Activated naive CD8-positive, alpha-beta T cell treated with anti-CD3 and anti-CD28 coated beads for 36 hours (primary cell): ENCODE measurements around the gene ATG2B. TPM values are rescaled to one million over a fixed set of nuclear protein-coding genes. Genes with fewer than 3 reads are reported as not detected.

ENCODE experiments used
- DNase-seq: peaks from one replicate; pipeline ENCODE4 v3.0.0; 2021
- H3K27ac Mint-ChIP-seq: one replicate; pipeline ENCODE4 v1.8.0; 2022; ENCODE audit warnings: mild to moderate bottlenecking, moderate library complexity, mixed read lengths
- H3K27me3 Mint-ChIP-seq: one replicate; pipeline ENCODE4 v1.8.0; 2022; ENCODE audit warnings: mild to moderate bottlenecking, mixed read lengths
- H3K36me3 Mint-ChIP-seq: one replicate; pipeline ENCODE4 v1.8.0; 2021; ENCODE audit warnings: mild to moderate bottlenecking, mixed read lengths
- H3K4me1 Mint-ChIP-seq: one replicate; pipeline ENCODE4 v1.8.0; 2021; ENCODE audit warnings: mixed read lengths
- H3K4me3 Mint-ChIP-seq: one replicate; pipeline ENCODE4 v1.8.0; 2022; ENCODE audit warnings: mild to moderate bottlenecking, moderate library complexity, mixed read lengths
- H3K9me3 Mint-ChIP-seq: one replicate; pipeline ENCODE4 v1.8.0; 2022; ENCODE audit warnings: mixed read lengths
- total RNA-seq, 2 experiments: library from RNA; stranded (reverse); gene quantifications; one replicate each; pipeline ENCODE4 v1.2.3, GENCODE V29; 2021

The ATG2B gene
- total RNA-seq, 2 experiments from 2014 or later, result 15.3 to 15.9 TPM

DNA sequence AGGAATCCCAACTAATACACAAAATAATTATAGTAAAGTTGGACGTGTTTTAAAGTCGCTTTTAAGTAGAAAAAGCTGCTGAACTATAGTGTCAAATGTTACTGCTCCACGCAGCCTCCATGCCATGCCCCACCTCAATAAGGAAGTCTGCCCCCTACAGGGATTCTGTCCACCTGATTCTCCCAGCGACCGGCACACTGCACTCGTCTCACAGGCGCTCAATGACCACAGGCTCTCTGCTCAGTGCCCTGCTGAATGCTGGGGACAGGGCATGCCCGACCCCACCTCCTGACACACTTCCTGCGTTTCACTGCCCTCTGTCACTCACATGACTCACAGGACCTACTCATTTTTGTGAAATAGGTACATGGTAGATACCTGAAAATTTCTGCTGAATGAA is 58.2 kb downstream of the ATG2B start:
- H3K36me3 Mint-ChIP-seq, result peaks cover 11% of the 10 kb centered on the region
- H3K27ac Mint-ChIP-seq, result no peak overlapping the region
- no peaks in the 10 kb centered on the region for H3K4me1 Mint-ChIP-seq
- no peak for DNase-seq
- no peak overlapping the region for H3K4me3 Mint-ChIP-seq
- no peaks in the 10 kb centered on the region for H3K27me3 Mint-ChIP-seq
- no peaks in the 10 kb centered on the region for H3K9me3 Mint-ChIP-seq

DNA sequence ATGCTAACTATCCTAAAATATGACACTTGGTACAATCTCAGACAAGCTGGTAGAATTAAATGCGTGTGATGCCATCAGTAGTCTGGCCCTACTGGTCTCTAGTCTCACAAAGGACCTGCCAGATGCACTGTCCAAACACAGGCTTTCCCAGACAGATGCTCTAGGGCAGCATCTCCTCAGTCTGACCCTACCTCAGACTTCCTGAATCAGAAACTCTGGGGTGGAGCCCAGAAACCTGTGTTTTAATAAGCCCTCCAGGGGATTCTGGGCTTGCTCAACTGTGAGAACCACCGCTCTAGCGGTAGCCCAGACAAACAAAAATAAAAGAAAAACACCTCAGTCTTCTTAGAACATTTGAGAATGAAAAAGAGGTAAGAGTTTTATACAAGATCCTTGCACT is 59.2 kb downstream of the ATG2B start:
- H3K9me3 Mint-ChIP-seq, result no peaks in the 10 kb centered on the region
- H3K27ac Mint-ChIP-seq, result no peak overlapping the region
- H3K4me3 Mint-ChIP-seq, result no peak overlapping the region
- DNase-seq, result no peak
- H3K4me1 Mint-ChIP-seq, result no peaks in the 10 kb centered on the region
- no peaks in the 10 kb centered on the region for H3K27me3 Mint-ChIP-seq
- peaks cover 9% of the 10 kb centered on the region for H3K36me3 Mint-ChIP-seq

DNA sequence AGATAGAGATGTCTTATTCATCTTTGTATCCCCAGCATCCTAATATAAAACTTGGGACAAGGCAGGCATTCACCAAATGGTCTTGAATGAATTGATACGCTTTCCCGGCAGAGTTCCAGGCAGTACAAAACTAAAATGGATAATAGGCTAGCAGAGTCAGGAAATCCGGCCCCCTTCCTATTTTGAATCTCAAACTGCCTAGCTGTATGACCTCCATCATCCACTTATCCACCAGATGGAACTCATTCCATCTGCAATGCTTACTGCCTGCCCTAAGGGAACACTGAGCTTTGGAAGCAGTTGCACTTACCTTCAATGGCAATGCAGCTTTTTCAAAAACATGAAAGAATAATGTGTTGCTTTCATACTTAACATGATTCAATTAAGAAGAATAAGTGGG is 63.7 kb downstream of the ATG2B start:
- no peak overlapping the region for H3K4me3 Mint-ChIP-seq
- H3K27ac Mint-ChIP-seq, result no peak overlapping the region
- H3K27me3 Mint-ChIP-seq, result no peaks in the 10 kb centered on the region
- H3K4me1 Mint-ChIP-seq, result no peaks in the 10 kb centered on the region
- peaks cover 1% of the 10 kb centered on the region for H3K36me3 Mint-ChIP-seq
- no peak for DNase-seq
- no peaks in the 10 kb centered on the region for H3K9me3 Mint-ChIP-seq

DNA sequence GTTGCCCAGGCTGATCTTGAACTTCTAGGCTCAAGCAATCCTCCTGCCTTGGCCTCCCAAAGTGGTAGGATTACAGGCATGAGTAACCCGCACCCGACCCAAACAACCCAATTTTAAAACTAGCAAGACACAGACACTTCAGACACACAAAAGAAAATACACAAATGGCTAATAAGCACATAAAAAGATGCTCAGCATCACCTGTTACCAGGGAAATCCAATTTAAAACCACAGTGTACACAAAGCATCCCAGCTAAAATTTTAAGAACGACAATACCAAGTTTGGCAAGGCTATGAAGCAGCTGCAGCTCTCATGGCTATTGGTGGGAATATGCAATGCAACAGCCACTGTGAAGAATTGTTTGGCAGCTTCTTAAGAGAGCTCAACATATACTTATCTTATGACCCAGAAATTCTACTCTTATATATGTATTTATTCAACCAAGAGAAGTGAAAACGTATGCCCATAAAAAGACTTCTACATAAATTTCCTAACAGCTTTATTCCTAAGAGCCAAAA is 65.1 kb downstream of the ATG2B start:
- Mint-ChIP-seq H3K4me1 (no peaks in the 10 kb centered on the region), H3K27ac (no peak overlapping the region), H3K36me3 (peaks cover 1% of the 10 kb centered on the region)

DNA sequence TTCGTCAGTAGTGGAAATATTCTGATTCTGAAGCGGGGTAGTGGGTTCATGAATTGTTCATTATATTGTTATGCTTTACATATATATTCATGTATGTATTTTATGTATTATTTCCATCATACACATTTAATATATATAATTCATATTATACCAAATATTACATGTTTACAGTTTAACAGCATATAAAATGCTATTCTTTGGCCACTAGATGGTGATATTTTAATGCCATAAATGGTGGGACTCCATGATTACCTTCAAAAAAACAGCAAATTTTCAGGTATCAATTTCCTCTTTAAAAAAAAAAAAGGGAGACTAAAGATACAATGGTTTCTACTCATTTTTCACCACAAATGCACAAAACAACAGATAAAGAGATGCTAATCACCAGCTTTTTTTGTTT is 66.1 kb downstream of the ATG2B start:
- no peak overlapping the region for H3K4me3 Mint-ChIP-seq
- DNase-seq, result no peak
- no peaks in the 10 kb centered on the region for H3K27me3 Mint-ChIP-seq
- peaks cover 1% of the 10 kb centered on the region for H3K36me3 Mint-ChIP-seq
- H3K27ac Mint-ChIP-seq, result no peak overlapping the region
- H3K9me3 Mint-ChIP-seq, result no peaks in the 10 kb centered on the region
- H3K4me1 Mint-ChIP-seq, result no peaks in the 10 kb centered on the region

More for the DNA sequence above, 65.1 kb downstream of the ATG2B start:
- Mint-ChIP-seq H3K27me3 (no peaks in the 10 kb centered on the region), H3K9me3 (no peaks in the 10 kb centered on the region), H3K4me3 (no peak overlapping the region)
- DNase-seq, result no peak

DNA sequence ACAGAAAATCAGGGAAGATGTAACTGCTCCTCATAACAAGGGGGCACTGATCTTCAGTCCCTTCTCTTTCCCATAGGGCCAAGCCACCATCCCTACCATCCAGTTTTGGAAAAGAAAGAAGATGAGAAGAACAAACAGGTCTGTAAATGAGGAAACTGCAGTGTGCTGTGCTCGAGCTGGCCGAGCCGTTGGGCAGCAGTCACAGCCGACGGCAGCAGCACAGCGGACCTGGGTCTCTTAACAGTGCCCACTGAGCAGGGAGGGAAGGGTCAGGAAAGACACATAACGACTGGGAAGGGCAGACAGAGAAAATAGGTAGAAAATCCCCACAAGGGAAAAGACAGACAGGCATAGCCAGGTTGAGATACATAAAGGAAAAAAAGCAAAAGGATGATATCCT is 68.9 kb downstream of the ATG2B start:
- no peak for DNase-seq
- Mint-ChIP-seq H3K4me1 (no peaks in the 10 kb centered on the region), H3K4me3 (no peak overlapping the region), H3K36me3 (no peaks in the 10 kb centered on the region), H3K27ac (no peak overlapping the region), H3K27me3 (no peaks in the 10 kb centered on the region), H3K9me3 (no peaks in the 10 kb centered on the region)

DNA sequence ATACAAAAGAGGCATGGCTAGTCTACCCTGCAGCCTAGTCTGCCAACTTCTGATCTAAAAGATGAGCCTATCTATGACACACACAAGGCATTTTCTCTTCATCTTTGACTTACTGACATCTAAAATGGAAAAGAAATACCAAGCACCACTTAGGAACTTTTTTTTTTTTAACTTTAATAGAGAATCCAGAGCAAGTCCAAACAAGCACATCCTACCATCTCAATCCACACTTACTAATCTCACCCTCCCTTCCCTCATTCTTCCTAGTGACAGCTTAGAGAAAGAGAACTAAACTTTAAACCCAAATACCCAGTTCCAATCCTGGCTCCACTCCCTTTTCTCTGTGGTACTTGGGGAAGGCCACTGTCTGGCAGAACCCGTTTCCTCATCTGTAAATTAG is 75.3 kb downstream of the ATG2B start:
- H3K36me3 Mint-ChIP-seq, result peaks cover 7% of the 10 kb centered on the region
- H3K27me3 Mint-ChIP-seq, result no peaks in the 10 kb centered on the region
- H3K4me1 Mint-ChIP-seq, result no peaks in the 10 kb centered on the region
- H3K4me3 Mint-ChIP-seq, result no peak overlapping the region
- no peak for DNase-seq
- no peaks in the 10 kb centered on the region for H3K9me3 Mint-ChIP-seq
- no peak overlapping the region for H3K27ac Mint-ChIP-seq

DNA sequence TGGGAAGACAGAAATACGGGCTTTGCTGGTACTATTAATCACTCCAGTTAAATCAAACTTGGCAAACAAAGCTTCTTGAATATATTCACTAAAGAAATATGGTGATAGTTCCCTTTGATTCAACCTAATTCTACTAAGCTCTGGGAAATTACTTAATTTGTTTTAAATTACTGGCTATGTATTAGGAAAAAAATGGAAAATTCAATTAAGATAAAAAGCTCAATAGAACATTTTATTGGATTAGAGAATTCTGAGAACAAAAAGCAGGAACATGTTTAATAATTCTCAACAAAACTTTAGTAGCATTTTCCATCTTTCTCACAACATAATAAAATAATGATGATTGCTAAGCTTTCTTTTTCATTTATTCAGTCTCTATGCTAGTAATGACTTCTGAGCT is 76.9 kb downstream of the ATG2B start:
- Mint-ChIP-seq H3K36me3 (peaks cover 7% of the 10 kb centered on the region), H3K27me3 (no peaks in the 10 kb centered on the region), H3K27ac (no peak overlapping the region), H3K4me3 (no peak overlapping the region), H3K4me1 (no peaks in the 10 kb centered on the region), H3K9me3 (no peaks in the 10 kb centered on the region)
- no peak for DNase-seq

DNA sequence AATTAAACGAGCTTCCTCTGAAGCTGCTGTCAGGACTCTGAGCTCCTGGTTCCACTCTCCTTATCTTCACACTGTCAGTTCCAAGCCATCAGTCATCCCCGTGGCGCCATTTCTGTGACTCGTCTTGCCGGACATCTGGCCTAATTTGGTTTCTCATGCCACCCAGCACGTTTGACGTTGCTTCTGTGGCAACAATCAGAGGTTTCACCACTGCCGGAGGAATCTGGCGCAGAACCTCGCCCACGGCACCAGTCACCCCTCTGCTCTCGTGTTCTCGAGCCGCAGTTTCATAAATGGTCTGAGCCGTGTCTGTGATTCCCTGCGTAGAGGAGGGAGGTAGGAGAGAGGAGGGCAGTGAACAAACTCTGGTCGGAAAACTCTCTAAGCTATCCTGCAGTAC is 77.5 kb downstream of the ATG2B start:
- Mint-ChIP-seq H3K4me1 (no peaks in the 10 kb centered on the region), H3K4me3 (no peak overlapping the region), H3K36me3 (peaks cover 7% of the 10 kb centered on the region), H3K27me3 (no peaks in the 10 kb centered on the region), H3K27ac (no peak overlapping the region), H3K9me3 (no peaks in the 10 kb centered on the region)
- no peak for DNase-seq

DNA sequence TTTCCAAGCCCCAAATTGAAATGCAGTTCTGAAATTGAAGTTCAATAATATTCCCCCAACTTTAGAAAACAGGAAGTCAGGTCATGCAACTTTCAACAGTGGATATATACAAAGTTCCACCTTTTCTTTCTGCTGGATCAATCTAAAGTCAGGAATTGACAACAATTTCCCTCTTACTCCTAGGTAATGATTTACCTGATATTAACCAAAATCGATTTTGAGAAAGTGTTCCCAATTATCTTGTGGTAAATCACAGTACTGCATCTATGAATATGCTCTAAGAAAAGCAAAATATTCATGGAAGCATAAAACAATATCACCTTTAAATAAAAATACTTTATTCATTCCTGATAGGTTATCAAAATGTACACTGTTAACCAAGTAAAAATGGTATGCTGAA is 78.7 kb downstream of the ATG2B start:
- H3K36me3 Mint-ChIP-seq, result peaks cover 9% of the 10 kb centered on the region

DNA sequence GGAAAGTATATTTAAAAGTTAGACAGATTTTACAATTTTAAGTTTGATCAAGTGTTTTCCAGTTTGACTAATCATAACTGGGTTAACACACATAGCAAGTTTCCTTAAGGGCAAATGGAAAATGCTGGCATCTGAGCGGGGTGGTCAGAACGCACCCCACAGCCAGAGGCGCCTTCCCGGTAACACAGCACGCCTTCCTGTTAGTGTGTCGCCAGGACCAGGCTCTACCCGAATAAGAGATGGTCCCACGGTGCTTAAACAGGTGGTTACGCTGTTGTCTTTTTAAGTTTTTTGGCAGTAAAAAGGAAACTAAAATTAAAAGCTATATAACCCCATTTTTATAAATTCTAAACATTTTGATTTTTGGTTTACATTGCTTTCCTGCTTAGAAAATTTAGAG is 79.1 kb downstream of the ATG2B start:
- no peaks in the 10 kb centered on the region for H3K4me1 Mint-ChIP-seq
- no peaks in the 10 kb centered on the region for H3K9me3 Mint-ChIP-seq
- H3K4me3 Mint-ChIP-seq, result no peak overlapping the region
- no peak overlapping the region for H3K27ac Mint-ChIP-seq
- peaks cover 13% of the 10 kb centered on the region for H3K36me3 Mint-ChIP-seq
- H3K27me3 Mint-ChIP-seq, result no peaks in the 10 kb centered on the region
- DNase-seq, result no peak

More for the DNA sequence above, 78.7 kb downstream of the ATG2B start:
- DNase-seq, result no peak
- no peaks in the 10 kb centered on the region for H3K9me3 Mint-ChIP-seq
- H3K27me3 Mint-ChIP-seq, result no peaks in the 10 kb centered on the region
- H3K4me3 Mint-ChIP-seq, result no peak overlapping the region
- H3K4me1 Mint-ChIP-seq, result no peaks in the 10 kb centered on the region
- H3K27ac Mint-ChIP-seq, result no peak overlapping the region

DNA sequence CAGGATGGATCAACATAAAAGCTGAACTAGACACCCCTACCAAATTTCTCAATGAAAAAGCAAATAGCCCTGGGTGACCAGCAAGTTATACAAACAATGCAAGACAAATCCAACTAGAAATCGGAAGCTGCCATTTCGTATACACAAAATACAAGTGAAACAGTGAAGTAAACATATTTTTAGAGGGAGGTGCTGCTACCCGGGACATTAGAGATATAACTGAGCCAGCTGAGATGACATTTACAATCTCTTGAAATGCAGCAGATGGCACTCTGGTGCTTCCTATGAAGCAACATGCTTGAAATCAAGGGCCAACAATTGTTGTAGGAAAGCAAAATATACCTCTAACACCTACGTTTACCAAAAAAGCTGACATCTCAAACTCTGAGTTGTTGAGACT is 81.7 kb downstream of the ATG2B start:
- H3K27me3 Mint-ChIP-seq, result no peaks in the 10 kb centered on the region
- H3K36me3 Mint-ChIP-seq, result peaks cover 8% of the 10 kb centered on the region
- H3K4me3 Mint-ChIP-seq, result no peak overlapping the region
- peaks cover 7% of the 10 kb centered on the region for H3K9me3 Mint-ChIP-seq
- no peak overlapping the region for H3K27ac Mint-ChIP-seq
- DNase-seq, result no peak
- H3K4me1 Mint-ChIP-seq, result no peaks in the 10 kb centered on the region

DNA sequence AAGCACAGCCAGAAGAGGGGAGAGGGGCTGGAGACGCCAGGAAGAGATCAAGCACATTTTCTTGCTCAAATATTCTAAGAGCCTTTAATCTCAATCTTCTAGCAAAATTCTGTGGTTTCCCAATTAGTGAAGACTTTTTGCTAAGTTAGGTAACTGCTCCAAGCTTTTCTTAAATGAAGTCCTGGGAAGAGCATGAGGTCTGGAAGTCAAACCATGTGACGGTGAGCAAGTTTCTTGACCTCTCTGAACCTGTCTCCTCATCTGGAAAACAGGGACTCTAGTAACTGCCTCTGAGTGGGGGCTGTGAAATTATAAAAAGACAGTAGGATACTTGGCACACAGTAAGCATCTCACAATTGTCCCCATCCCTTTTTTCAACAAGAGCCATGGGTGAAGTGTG is 83.0 kb downstream of the ATG2B start:
- no peak for DNase-seq
- no peaks in the 10 kb centered on the region for H3K27me3 Mint-ChIP-seq
- peaks cover 7% of the 10 kb centered on the region for H3K9me3 Mint-ChIP-seq
- H3K4me3 Mint-ChIP-seq, result no peak overlapping the region
- H3K36me3 Mint-ChIP-seq, result peaks cover 5% of the 10 kb centered on the region
- H3K27ac Mint-ChIP-seq, result no peak overlapping the region
- peaks cover 3% of the 10 kb centered on the region for H3K4me1 Mint-ChIP-seq

DNA sequence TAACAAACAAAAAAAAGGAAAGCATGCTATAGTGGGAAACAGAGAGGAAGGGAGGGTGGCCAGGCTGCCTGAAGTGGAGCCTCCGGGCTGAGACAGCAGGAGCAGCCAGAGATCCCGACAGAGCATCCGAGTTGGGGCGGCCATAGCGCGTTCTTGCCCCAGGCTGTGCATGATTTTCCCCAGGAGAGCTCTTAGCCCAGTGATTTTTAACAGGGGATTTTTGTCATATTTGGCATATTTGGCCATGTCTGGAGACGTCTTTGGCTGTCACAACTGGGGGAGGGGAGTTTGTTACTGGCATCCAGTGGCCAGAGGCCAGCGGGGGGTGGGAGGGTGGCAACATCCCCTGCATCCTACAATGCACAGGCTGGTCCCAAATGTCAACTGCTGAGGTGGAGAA is 83.6 kb downstream of the ATG2B start:
- peaks cover 7% of the 10 kb centered on the region for H3K9me3 Mint-ChIP-seq
- peaks cover 5% of the 10 kb centered on the region for H3K36me3 Mint-ChIP-seq
- no peak overlapping the region for H3K4me3 Mint-ChIP-seq
- H3K27ac Mint-ChIP-seq, result no peak overlapping the region
- H3K4me1 Mint-ChIP-seq, result peaks cover 3% of the 10 kb centered on the region
- H3K27me3 Mint-ChIP-seq, result no peaks in the 10 kb centered on the region
- DNase-seq, result no peak

DNA sequence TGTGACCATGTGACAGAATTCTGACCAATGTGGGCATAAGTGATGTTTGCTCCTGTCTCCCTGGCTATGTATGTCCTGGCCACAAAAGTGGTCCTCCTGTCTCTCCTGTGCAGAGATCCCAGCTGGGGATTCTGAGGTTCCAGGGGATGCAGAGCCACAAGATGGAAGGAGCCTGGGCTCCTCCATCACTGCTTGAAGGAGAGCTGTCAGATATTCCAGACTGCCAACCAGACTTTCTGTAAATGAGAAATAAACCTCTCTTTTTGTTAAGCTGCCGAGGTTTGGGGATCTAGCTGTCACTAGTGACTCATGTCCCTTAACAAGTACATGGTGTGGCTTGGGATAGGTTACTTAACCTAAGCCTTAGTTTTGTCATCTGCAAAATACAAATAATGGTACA is 85.3 kb downstream of the ATG2B start:
- Mint-ChIP-seq H3K4me3 (no peak overlapping the region), H3K9me3 (peaks cover 7% of the 10 kb centered on the region), H3K36me3 (peaks cover 5% of the 10 kb centered on the region), H3K4me1 (peaks cover 3% of the 10 kb centered on the region), H3K27ac (no peak overlapping the region), H3K27me3 (no peaks in the 10 kb centered on the region)
- DNase-seq, result no peak

DNA sequence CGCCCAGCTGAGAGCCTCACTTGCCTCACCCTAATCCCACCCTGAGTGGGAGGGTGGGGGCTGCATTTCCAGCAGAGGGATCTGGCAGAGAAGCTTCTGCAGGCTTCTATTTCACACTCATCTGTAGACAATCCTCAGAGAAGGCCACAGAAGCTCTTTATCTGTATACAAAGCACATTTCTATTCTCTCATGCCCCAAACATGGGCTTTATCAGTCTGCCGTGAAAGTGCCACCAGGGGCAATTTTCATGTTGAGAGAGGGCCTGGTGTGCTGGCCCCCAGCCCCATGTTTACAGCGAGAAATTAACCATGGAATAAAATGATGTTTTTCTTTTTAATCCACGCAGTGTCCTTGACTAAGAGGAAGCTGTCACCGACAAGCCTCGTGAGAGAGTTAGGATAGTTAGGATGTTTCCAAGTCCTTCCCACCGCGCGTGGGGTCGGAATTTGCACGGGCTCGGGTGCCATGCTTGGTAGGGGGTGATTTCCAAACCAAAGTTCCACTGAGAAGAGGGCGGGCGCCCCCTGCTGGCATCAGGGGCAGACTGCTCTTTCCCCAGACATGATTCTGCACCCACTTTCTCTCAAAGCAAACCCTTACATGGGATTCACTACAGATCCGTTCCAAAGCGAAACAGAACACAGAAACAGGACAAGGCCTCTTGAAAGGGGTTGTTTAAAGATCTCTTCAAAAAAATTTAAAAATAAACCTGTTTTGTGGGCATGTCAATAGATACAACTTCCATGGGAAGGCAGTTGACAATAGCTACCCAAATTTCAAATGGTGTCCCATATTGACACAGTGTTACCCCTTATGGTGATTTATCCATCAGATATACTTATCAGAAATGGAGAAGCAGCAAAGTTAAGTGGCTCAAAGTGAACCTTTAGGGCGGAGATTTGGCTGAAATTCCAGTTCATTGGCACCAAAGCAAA is 87.7 kb downstream of the ATG2B start:
- no peaks in the 10 kb centered on the region for H3K27me3 Mint-ChIP-seq
- no peak overlapping the region for H3K27ac Mint-ChIP-seq
- peaks cover 5% of the 10 kb centered on the region for H3K36me3 Mint-ChIP-seq
- peak; percentile 55 for DNase-seq
- peaks cover 10% of the 10 kb centered on the region for H3K9me3 Mint-ChIP-seq
- peaks cover 3% of the 10 kb centered on the region for H3K4me1 Mint-ChIP-seq
- no peak overlapping the region for H3K4me3 Mint-ChIP-seq
